Measurements from ENCODE around the gene ASB10.

GRCh38 chr7:151131592-151132293 is 55.3 kb downstream of the ASB10 start:
- TF ChIP-seq CTCF (conservative IDR thresholded peaks at IDR 0.05 in 1 of 2, IDR thresholded peaks at IDR 0.05 in 1 of 2; ENCODE audit: low read depth in 1 of 2, low read length in 2 of 2), result no peak
- TF ChIP-seq EZH2 (IDR thresholded peaks at IDR 0.05; ENCODE audit: low read length, missing control alignments), result no peak

Measured in fibroblast of lung (primary cell).